GM23338 (cell line): ENCODE data around the gene BMP8A. TPM values are rescaled to one million over a fixed set of nuclear protein-coding genes. Genes with fewer than 3 reads are reported as not detected.

ENCODE experiments used
- ATAC-seq: fragments of 200-7000 bp; cut with Tn5 transposase; 3 replicates; pipeline ENCODE4 v1.9.1; 2020
- DNase-seq: peaks from one replicate; pipeline ENCODE4 v3.0.0-alpha.2; 2015; ENCODE audit warnings: low spot score
- H2AFZ ChIP-seq: fragments of 200-600 bp; sonication (generic); 2 replicates; pipeline ENCODE4 v1.8.0; 2016; ENCODE audit warnings: antibody characterized with exemption, mild to moderate bottlenecking, moderate library complexity
- H3F3A ChIP-seq: fragments of 200-600 bp; sonication (generic); replicated peaks from 2 replicates; pipeline ENCODE4 v1.8.0; 2017; ENCODE audit warnings: antibody characterized with exemption, mixed run types, low read depth
- H3K27ac ChIP-seq: fragments of 200-600 bp; sonication (generic); 2 replicates; pipeline ENCODE4 v1.6.1; 2016; ENCODE audit warnings: low read depth
- H3K27me3 ChIP-seq: fragments of 200-600 bp; sonication (generic); 2 replicates; pipeline ENCODE4 v1.8.0; 2016; ENCODE audit warnings: mild to moderate bottlenecking, mixed run types, moderate library complexity; ENCODE audit not compliant: insufficient read depth
- H3K36me3 ChIP-seq: fragments of 200-600 bp; sonication (generic); 2 replicates; pipeline ENCODE4 v1.8.0; 2016; ENCODE audit warnings: mild to moderate bottlenecking; ENCODE audit not compliant: insufficient read depth
- H3K4me1 ChIP-seq: fragments of 200-600 bp; sonication (generic); 2 replicates; pipeline ENCODE4 v1.8.0; 2016; ENCODE audit warnings: mild to moderate bottlenecking, moderate library complexity; ENCODE audit not compliant: insufficient read depth
- H3K4me2 ChIP-seq: fragments of 200-600 bp; sonication (generic); 2 replicates; pipeline ENCODE4 v1.7.1; 2017; ENCODE audit warnings: mixed run types
- H3K4me3 ChIP-seq: fragments of 200-600 bp; sonication (generic); 2 replicates; pipeline ENCODE4 v1.6.1; 2016; ENCODE audit warnings: mixed run types
- H3K79me2 ChIP-seq: fragments of 200-600 bp; sonication (generic); replicated peaks from 2 replicates; pipeline ENCODE4 v1.8.0; 2017; ENCODE audit warnings: mild to moderate bottlenecking; ENCODE audit not compliant: insufficient read depth
- H3K9me2 ChIP-seq: fragments of 200-600 bp; sonication (generic); 2 replicates; pipeline ENCODE4 v1.8.0; 2017; ENCODE audit not compliant: insufficient read depth
- H4K20me1 ChIP-seq: fragments of 200-600 bp; sonication (generic); replicated peaks from 2 replicates; pipeline ENCODE4 v1.8.0; 2017; ENCODE audit warnings: mild to moderate bottlenecking; ENCODE audit not compliant: insufficient read depth
- H3K27ac Mint-ChIP-seq: 2 replicates; pipeline ENCODE4 v1.8.0; 2020; ENCODE audit warnings: inconsistent platforms, mild to moderate bottlenecking, moderate library complexity, mixed read lengths
- H3K27me3 Mint-ChIP-seq: 3 replicates; pipeline ENCODE4 v1.8.0; 2022; ENCODE audit warnings: low read depth, mild to moderate bottlenecking, moderate library complexity, mixed read lengths, inconsistent platforms; ENCODE audit not compliant: insufficient read depth, poor library complexity
- H3K36me3 Mint-ChIP-seq: 3 replicates; pipeline ENCODE4 v1.8.0; 2021; ENCODE audit warnings: low read depth, mild to moderate bottlenecking, inconsistent platforms, moderate library complexity, mixed read lengths
- H3K4me1 Mint-ChIP-seq: 3 replicates; pipeline ENCODE4 v1.8.0; 2020; ENCODE audit warnings: mild to moderate bottlenecking, inconsistent platforms, mixed read lengths
- H3K4me3 Mint-ChIP-seq: 3 replicates; pipeline ENCODE4 v1.8.0; 2021; ENCODE audit warnings: moderate library complexity, mild to moderate bottlenecking, inconsistent platforms, mixed read lengths
- H3K9me3 Mint-ChIP-seq: 3 replicates; pipeline ENCODE4 v1.8.0; 2020; ENCODE audit warnings: moderate library complexity, mild to moderate bottlenecking, inconsistent platforms, mixed read lengths
- EZH2 ChIP-seq: fragments of 200-600 bp; sonication (generic); IDR thresholded peaks from one replicate; pipeline ENCODE4 v1.8.0; 2017; ENCODE audit warnings: antibody characterized with exemption, mild to moderate bottlenecking, low read depth; ENCODE audit not compliant: unreplicated experiment
- NANOG ChIP-seq: IDR thresholded peaks from 2 replicates; pipeline ENCODE4 v1.6.1; 2016; ENCODE audit warnings: antibody characterized with exemption, borderline replicate concordance
- polyA plus RNA-seq: library from polyadenylated mRNA; unstranded; fragments of >200 nt; fragmentation: Nextera tagmentation; extraction: Ambion mirVana; gene quantifications from 2 replicates; pipeline ENCODE4 v1.2.1, GENCODE V29; 2016
- total RNA-seq: library from RNA; depleted of rRNA; stranded (reverse); fragments of >200 nt; shearing (Covaris generic); gene quantifications from 2 replicates; pipeline ENCODE4 v1.2.3, GENCODE V29; 2014
- TF ChIP-seq, protein P1 (sequence below): fragments of 250-450 bp; sonication (Bioruptor Pico); IDR thresholded peaks from 2 replicates; pipeline ENCODE4 v1.5.0; 2020; ENCODE audit warnings: mild to moderate bottlenecking, moderate library complexity
- TF ChIP-seq, protein P2 (sequence below): IDR thresholded peaks from 2 replicates; pipeline ENCODE4 v1.6.1; 2016; ENCODE audit warnings: antibody characterized with exemption

BMP8A gene
- total and polyA plus RNA-seq, 2 experiments from 2014 or later: 0.34 to 0.63 TPM

DNA sequence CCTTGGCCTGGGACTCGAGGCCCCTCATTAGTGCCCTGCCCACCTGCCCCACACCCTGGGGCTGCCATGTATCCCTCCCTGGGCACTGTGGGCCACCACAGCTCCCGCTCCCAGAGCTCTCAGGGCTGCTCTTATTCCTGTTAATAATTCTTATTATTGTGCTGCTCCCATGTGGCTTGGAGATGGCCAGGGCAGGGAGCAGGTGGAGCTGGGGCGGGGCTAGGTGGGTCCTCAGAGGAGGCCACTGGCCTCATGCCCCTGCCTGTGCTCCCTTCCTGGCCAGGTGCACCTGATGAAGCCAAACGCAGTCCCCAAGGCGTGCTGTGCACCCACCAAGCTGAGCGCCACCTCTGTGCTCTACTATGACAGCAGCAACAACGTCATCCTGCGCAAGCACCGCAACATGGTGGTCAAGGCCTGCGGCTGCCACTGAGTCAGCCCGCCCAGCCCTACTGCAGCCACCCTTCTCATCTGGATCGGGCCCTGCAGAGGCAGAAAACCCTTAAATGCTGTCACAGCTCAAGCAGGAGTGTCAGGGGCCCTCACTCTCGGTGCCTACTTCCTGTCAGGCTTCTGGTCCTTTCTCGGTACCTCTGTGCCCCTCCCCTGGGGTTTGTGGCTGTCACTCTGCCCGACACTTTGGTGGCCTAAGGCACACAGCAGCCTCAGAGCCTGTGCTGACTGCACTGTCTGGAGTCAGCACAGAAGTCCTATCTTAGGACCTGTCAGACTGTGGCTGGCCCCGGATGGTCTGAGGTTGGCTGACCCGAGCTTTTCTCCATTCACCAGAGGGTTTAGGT, 34.1 kb downstream of the BMP8A start:
- DNase-seq (no peak), ATAC-seq (no peak)
- no peaks in the 10 kb centered on the region for H3K79me2 ChIP-seq
- H3K27ac Mint-ChIP-seq: no peak overlapping the region
- no peak overlapping the region for H3K4me2 ChIP-seq
- H3K36me3 ChIP-seq: no peaks in the 10 kb centered on the region
- no peak overlapping the region for H3K27ac ChIP-seq
- no peak overlapping the region for H2AFZ ChIP-seq
- H3K36me3 Mint-ChIP-seq: peaks cover 3% of the 10 kb centered on the region; the same call in 2 of the 3 replicates
- H4K20me1 ChIP-seq: no peaks in the 10 kb centered on the region; the same call in none of the 2 replicates
- no peak for TF ChIP-seq NANOG
- TF ChIP-seq, protein P1, sequence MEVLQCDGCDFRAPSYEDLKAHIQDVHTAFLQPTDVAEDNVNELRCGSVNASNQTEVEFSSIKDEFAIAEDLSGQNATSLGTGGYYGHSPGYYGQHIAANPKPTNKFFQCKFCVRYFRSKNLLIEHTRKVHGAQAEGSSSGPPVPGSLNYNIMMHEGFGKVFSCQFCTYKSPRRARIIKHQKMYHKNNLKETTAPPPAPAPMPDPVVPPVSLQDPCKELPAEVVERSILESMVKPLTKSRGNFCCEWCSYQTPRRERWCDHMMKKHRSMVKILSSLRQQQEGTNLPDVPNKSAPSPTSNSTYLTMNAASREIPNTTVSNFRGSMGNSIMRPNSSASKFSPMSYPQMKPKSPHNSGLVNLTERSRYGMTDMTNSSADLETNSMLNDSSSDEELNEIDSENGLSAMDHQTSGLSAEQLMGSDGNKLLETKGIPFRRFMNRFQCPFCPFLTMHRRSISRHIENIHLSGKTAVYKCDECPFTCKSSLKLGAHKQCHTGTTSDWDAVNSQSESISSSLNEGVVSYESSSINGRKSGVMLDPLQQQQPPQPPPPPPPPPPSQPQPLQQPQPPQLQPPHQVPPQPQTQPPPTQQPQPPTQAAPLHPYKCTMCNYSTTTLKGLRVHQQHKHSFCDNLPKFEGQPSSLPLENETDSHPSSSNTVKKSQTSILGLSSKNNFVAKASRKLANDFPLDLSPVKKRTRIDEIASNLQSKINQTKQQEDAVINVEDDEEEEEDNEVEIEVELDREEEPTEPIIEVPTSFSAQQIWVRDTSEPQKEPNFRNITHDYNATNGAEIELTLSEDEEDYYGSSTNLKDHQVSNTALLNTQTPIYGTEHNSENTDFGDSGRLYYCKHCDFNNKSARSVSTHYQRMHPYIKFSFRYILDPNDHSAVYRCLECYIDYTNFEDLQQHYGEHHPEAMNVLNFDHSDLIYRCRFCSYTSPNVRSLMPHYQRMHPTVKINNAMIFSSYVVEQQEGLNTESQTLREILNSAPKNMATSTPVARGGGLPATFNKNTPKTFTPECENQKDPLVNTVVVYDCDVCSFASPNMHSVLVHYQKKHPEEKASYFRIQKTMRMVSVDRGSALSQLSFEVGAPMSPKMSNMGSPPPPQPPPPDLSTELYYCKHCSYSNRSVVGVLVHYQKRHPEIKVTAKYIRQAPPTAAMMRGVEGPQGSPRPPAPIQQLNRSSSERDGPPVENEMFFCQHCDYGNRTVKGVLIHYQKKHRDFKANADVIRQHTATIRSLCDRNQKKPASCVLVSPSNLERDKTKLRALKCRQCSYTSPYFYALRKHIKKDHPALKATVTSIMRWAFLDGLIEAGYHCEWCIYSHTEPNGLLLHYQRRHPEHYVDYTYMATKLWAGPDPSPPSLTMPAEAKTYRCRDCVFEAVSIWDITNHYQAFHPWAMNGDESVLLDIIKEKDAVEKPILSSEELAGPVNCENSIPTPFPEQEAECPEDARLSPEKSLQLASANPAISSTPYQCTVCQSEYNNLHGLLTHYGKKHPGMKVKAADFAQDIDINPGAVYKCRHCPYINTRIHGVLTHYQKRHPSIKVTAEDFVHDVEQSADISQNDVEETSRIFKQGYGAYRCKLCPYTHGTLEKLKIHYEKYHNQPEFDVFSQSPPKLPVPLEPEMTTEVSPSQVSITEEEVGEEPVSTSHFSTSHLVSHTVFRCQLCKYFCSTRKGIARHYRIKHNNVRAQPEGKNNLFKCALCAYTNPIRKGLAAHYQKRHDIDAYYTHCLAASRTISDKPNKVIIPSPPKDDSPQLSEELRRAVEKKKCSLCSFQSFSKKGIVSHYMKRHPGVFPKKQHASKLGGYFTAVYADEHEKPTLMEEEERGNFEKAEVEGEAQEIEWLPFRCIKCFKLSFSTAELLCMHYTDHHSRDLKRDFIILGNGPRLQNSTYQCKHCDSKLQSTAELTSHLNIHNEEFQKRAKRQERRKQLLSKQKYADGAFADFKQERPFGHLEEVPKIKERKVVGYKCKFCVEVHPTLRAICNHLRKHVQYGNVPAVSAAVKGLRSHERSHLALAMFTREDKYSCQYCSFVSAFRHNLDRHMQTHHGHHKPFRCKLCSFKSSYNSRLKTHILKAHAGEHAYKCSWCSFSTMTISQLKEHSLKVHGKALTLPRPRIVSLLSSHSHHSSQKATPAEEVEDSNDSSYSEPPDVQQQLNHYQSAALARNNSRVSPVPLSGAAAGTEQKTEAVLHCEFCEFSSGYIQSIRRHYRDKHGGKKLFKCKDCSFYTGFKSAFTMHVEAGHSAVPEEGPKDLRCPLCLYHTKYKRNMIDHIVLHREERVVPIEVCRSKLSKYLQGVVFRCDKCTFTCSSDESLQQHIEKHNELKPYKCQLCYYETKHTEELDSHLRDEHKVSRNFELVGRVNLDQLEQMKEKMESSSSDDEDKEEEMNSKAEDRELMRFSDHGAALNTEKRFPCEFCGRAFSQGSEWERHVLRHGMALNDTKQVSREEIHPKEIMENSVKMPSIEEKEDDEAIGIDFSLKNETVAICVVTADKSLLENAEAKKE: no peak
- TF ChIP-seq, protein P2, sequence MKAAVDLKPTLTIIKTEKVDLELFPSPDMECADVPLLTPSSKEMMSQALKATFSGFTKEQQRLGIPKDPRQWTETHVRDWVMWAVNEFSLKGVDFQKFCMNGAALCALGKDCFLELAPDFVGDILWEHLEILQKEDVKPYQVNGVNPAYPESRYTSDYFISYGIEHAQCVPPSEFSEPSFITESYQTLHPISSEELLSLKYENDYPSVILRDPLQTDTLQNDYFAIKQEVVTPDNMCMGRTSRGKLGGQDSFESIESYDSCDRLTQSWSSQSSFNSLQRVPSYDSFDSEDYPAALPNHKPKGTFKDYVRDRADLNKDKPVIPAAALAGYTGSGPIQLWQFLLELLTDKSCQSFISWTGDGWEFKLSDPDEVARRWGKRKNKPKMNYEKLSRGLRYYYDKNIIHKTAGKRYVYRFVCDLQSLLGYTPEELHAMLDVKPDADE: no peak
- TF ChIP-seq EZH2: no peak
- H3F3A ChIP-seq: no peaks in the 10 kb centered on the region
- no peaks in the 10 kb centered on the region for H3K4me1 ChIP-seq
- no peaks in the 10 kb centered on the region for H3K27me3 ChIP-seq
- peaks cover 3% of the 10 kb centered on the region for H3K27me3 Mint-ChIP-seq
- H3K4me1 Mint-ChIP-seq: peaks cover 2% of the 10 kb centered on the region; the same call in 2 of the 3 replicates
- no peaks in the 10 kb centered on the region for H3K9me2 ChIP-seq
- no peaks in the 10 kb centered on the region for H3K9me3 Mint-ChIP-seq
- no peak overlapping the region for H3K4me3 Mint-ChIP-seq
- no peak overlapping the region for H3K4me3 ChIP-seq
